HG03469 (cell line): Measurements from ENCODE around the gene ICE1.
"Not testable (repeated sequence)": the region's sequence is repeated elsewhere in the genome, so short reads cannot be mapped to it uniquely, and the experiment has no call there.

ENCODE experiments used
- ATAC-seq: cut with Tn5 transposase; IDR thresholded peaks from one replicate; pipeline ENCODE4 v1.9.1; 2021; ENCODE audit warnings: mild to moderate bottlenecking, moderate library complexity, moderate number of reproducible peaks; ENCODE audit not compliant: unreplicated experiment

ICE1 gene

DNA sequence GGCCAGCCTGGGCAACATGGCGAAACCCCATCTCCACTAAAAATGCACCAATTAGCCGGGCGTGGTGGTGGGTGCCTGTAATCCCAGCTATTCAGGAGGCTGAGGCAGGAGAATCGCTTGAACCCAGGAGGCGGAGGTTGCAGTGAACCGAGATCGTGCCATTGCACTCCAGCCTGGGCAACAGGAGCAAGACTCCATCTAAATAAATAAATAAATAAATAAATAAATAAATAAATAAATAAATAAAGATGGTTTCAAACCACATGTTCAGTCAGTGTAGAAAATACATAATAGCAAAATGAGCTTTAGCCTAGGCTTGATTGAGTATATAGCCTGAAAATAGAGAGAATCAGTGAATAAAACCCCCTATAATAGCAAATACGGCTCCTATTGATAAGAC is 27.4 kb upstream of the ICE1 start:
- ATAC-seq, result not testable (repeated sequence)

DNA sequence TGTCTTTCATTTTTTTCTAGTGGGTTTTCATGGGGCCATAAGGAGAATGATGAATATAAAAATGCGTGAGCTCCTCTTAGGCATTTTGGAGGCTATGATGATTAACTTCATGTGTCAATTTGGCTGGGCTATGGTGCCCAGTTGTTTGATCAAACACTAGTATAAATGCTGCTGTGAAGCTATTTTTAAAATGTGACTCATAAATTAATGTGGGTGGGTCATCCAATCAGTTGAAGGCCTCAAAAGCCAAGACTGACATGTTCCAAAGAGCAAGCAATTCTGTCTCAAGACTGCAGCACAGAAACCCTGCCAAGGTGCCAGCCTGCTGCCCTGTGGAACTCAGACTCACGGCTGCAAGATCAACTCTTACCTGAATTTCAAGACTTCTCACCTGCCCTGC is 24.4 kb upstream of the ICE1 start:
- no peak for ATAC-seq

DNA sequence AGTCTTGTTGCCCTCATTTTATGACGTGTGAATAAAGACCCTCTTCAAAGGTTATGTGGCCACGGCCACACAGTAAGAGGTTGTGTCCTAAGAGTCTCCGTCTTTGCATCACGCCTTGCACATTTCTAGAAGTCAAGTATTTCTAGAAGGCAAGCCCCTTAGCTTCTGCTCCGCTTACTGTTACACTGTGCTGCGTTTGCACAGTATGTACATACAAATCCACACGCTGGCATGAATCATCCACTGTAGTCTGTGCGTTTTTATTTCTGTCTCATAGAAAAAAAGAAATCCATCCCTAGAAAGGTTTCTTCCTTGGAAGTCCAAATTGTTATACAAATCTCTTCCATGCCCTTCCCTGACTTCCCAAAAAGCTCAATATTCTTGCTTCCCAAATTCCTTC is 21.4 kb upstream of the ICE1 start:
- ATAC-seq, result no peak

DNA sequence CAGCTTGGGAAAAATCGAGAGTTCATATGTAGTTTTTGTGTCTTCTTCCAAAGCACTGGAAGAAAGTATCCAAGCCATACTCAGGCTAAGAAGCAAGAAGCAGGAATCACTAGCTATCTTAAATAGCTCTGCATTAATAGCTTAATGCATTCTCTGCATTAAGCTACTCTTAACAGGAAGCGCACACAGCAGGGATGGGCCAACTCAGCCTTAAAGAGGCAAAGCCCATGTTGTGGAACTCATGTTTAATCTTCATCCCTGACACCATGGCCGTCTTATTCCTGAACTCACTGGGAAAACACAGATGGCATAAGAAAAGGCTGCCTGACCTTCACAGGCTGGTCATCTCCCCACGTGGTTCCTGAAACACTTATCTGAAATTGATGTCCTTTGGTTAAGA is 18.7 kb upstream of the ICE1 start:
- ATAC-seq, result no peak

DNA sequence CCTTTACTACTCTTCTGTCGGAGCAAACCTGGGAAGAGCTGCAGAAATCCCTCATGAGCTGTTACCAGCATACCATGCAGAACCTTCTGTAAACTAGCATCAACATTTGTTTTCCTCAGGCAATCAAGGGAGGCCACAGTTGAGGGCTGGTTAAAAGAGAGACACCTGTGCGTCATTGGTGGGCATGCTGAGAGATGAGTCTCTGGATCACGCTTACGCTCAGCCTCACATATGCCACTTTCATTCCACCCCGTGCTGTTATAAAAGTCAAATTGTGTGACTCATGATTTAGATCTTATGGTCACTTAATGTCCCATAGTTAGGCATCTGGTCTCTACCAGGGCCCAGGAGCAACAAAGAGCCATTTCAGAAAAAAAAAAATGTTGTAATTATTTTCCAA is 18.1 kb upstream of the ICE1 start:
- ATAC-seq, result no peak

DNA sequence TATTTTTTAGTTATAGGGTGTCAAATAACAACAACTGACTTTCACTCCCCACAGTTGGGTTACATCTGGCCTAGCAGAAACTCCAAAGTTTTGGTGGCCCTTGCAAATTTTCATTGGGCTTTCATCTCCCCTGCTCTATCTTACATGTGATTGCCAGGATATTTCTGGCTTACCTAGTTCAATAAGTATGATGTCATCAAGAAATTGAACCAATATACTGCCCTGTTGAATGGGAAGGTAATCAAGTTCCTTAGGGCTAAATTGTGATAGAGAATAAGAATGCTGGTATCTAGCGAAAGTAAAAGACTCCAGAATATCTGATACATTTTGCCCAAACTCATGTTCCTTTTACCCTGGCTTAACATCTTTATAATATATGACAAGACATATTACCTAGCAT is 17.0 kb upstream of the ICE1 start:
- no peak for ATAC-seq

DNA sequence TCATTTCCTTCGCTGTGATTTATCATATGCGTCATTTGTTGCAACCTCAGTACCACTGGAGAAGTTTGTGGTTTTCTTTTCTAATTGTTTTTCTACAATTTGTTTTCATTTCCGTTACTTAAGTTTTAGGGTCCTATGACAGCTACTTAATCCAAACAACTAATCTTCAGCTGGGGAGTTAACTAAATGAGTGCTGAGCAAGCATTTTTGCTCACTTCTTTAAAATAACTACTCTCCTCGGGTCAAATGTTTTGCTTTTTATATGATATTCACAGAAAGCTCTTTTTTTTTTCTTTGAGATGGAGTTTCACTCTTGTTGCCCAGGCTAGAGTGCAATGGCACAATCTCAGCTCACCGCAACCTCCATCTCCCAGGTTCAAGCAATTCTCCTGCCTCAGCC is 14.6 kb upstream of the ICE1 start:
- ATAC-seq, result no peak

DNA sequence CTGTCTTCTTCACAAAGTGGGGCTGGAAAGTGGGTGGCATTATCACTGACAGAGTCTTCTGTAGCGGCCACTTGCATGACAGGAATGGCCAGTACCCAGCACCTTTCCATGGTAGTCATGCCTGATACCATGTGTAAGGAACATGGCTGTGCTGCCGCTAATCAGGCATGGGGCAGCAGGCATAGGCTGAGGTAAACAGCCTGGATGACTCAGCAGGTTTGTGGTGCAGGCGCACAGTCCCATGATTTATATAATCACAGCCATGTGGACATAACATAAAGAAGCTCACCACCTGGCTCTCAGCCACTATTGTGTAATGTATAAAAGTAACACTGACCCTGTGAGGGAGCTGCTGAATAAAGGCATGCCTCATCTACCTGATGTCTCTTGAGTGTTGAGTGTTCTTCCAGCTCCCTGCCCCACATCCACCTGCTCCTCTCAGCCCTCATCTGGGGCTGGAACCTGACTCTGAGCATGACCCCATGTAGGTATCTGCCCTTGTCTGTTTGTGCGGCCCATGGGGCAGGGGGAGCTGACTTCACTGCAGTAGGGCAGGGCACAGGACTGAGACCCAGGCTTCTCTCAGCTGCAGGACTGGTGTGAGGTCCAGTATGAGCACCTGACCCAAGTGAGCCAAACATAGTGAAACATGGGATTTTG is 13.2 kb upstream of the ICE1 start:
- no peak for ATAC-seq

DNA sequence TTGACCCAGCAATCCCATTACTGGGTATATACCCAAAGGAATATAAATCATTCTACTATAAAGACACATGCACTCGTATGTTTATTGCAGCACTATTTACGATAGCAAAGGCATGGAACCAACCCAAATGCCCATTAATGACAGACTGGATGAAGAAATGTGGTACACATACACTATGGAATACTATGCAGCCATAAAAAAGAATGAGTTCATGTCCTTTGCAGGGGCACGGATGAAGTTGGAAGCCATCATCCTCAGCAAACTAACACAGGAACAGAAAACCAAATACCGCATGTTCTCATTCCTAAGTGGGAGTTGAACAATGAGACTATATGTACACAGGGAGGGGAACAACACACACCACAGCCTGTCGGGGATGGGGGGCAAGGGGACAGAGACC is 8.6 kb upstream of the ICE1 start:
- ATAC-seq, result not testable (repeated sequence)

DNA sequence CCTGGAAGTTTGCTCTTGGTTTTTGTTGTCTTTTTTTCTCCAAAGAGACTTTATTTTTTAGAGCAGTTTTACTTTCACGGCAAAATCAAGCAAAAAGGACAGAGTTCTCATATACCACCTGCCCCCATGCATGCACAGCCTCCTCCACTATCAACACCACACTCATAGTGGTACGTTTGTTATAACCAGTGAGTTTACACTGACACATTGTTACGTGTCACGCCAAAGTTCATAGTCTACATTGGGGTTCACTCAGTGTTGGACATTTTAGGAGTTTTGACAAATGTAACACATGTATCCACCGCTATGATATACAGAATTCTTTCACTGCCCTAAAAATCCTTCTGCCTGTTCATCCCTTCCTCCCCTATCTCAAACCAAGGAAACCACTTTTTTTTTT is 7.5 kb upstream of the ICE1 start:
- ATAC-seq, result no peak

DNA sequence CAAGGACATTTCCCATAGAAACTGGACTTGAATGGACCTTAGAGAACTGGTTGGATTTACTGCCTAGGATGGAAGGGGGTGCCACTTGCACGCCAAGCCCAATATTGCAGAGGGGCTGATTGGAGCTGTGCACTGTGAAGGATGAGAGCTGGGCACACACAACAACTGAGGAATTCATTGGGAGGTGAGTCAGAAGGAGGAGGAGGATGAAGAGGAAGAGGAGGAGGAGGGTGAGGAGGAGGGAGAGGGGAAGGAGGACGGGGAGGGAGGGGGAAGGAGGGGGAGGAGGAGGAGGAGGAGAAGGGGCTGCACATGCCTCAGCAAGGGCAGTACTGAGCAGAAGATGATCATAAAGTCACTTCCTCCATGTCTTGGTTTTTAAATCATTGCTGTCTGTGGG is 5.7 kb upstream of the ICE1 start:
- no peak for ATAC-seq

DNA sequence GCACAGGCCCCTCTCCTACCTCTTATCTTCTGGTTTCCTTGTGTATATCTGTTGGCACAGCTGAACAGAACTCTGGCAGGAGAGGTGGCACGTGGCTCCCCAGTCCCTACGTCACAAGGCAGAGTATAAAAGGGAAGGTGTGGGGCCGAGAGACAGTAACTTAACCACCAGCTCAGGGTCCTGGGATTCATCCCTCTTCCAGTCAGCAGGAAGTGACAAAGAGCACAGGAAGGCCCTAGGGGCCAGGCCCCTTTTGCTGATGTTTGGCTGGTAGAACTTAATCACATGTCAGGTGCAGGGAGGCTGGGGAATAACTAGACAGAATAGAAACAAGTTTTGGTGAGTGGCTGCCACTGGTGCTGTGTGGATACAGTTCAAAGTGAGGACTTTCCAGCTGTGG is 4.5 kb upstream of the ICE1 start:
- no peak for ATAC-seq

DNA sequence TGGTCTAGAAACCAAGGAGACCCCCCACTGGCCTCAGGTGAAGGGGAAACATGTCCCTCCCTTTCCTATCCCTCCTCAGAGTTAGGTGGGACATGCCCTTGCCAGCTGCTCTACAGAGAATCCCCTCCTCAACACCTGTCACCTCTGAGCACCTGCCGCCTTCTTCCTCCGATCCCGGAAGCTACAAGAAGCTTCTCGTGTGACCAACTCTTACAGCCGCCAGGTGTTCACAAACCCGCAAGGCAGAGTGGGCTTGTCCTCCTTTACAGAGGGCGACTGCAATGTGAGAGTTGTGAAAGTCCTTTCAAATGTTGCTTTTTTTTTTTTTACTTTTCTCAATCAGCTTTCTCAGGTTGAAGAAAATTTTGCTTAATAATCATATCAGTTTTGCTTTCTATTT is 3.7 kb upstream of the ICE1 start:
- no peak for ATAC-seq

DNA sequence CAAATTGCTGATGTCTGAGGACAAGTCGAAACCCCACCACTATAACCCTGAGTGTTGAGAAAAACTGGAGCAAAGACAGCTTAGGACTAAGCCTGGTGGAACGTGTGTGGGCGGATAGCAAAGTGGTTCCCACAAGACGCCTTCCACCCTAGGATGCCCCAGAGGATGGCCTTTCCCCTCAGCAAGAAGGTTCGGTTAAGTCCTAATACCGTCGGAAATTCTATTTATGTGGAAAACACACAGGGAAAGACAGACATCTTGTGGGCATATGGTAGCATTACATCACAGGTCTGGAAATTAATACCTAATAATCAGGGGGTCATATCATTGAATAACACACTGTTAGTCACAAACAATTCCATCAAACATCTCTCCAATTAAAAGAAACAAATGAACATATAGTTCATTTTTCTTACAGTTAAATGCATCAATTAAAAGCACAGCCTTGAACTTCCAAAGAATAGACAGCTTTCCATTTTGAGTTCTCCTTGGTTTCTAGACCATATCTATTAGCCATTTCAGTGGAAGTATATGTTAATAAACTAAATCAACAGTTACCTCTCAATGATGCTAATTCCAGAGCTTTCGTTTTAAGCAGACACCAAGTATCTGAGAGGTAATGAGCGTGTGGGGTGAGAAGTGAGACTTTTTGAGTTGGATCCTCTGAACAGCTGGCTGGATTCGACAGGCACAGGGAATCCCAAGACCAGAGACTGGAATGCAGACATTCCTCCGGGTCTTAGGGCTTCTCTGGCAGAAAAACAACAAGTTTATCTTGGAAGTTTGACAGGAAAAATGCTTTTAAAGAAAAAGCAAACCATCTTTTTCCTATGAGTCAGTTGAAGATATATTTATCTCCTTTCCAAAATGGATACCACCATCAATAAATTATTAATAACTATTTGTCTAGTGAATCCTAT is 2.9 kb upstream of the ICE1 start:
- ATAC-seq, result no peak

DNA sequence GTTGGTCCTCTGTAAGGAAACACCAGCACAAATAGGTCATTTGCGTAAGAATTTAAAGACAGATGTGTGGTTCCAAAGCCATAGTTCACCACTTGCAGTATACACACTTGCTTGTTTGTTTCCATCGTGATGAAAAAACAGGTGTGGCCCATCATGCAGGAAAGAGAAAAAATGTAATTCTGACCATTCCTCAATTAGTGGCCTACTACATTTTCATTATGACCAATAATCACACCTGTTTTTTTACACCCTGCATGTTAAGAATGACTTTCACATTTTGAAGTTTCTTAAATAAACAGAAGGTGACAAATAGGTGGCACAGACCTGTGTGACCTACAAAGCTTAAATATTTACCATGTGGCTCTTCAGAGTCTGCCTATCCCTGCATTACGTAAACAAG is 2.2 kb upstream of the ICE1 start:
- no peak for ATAC-seq

DNA sequence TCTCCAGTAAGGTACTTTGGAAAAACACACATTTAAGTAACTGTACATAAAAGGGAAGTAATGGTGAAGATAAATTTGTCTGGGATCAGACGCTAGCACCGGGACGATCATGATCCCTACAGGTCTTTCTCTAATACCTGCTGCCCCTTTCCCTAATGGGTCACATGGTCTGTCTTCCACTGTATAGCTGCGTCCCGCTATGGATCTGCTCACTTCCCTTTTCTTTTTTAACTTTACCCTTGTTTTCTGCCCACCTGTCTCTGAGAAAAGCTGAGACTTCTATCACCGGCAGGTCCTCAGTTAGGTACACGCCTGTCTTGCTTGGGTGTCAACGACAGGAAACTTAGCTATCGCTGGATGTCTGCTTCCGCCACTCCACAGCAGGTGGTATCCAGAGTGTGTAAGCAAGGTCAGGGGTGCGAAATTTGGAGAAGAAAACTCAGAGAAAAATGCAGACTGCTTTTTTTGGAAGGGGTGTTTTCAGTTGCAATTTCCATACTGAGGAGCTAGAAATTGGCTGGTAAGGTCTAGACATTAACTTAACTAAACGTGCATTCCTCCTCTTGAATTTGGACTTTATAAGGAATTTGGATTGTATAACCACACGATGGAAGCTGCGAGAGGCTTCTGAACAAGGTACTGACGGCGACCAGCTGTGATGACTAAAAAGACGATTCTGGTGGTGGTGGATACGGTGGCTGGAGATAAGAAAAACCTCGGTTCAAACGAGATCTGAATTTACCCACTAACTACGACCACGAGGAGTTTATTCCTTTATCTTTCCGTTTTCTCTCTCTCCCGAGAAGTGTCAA is 1.1 kb upstream of the ICE1 start:
- no peak for ATAC-seq

DNA sequence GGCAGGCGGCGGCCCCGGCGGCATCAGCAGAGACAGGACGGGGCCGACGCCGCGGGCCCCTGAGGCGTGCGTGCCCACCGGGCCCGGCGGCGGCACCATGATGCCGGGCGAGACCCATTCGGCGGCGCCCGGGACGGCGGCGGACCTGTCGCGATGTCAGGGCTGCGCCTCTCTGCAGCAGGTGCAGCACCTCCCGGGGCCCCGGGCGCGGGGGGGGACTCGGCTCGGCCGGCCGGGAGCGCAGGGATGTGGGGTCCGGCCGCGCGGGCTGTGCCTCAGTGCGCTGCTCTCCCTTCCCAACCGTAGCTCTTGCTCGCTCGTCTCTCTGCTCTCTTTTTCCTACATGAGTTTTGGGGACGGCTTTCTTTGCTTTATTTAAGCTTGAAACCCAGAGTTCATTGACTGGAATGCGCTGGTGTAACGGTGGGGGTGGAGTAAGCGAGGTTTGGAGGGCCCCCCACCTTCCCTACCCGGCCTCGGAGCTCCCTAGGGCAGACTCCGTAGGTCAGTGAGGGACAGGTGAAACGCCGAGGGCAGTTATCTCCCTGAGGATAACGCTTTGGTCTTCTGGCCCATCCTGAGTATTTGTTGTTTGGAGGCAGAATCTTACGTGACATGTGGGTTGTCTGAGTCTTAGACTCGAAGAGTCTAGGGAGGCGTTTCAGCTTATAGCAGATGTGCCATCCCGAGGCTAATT is 490 bp downstream of the ICE1 start:
- ATAC-seq, result peak; percentile 2

DNA sequence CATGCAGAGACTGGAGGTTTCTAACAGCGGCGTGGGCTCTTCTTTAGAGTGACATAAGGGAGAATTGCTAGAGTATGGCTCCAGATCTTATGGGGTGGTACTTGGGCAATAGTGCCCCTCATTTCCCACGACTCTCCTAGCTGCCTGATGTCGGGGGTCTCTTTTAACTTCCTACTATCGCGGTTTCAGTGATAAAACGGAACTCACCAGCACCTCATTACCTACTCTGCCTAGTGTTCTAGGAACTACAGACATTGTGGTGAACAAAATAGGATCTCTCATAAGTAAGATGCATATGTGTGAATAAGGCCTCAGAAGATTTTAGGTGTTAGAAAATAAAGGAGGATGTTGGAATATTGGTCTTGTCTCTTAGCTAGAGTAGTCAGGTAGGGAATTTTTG is 1.1 kb downstream of the ICE1 start:
- no peak for ATAC-seq

DNA sequence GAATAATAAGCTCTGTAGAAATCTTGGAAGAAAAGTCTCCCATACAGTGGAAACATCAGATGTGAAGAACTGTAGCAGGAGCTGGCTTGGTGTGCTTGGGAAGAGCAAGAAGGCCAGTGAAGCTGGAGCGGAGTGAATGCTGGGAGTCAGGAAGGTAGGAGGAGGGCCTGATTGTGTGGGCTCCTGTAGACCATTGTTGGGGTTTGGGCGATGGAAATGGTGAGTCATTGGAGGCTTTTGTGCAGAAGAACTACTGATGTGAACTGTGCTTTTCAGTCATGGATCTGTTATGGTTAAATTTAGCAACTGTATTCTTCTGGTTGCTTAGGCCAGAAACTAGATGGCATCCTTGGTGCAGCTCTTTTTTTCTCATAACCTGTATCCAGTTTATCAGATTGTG is 2.3 kb downstream of the ICE1 start:
- ATAC-seq, result no peak

DNA sequence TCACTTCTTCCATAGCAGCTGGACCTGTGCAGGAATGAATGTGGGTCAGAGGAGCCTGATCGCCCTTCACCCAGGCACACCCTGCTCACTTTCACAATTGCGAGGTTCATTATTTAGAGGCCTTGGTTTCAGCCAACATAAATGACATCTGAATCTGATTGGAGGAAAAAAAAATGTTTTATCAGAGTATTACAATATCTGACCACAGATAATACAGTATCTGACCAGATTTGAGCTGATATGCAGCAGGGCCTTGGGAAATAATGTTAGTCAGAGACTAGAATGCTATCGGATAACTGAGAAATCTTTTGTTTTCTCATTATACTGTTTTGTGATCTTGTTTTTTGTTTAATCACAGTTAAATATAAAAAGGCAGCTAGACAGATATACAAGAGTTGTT is 7.7 kb downstream of the ICE1 start:
- no peak for ATAC-seq
